ENCODE results near the gene ZNF557. TPM values are rescaled to one million over a fixed set of nuclear protein-coding genes. Genes with fewer than 3 reads are reported as not detected.
"Not testable (repeated sequence)": the region's sequence is repeated elsewhere in the genome, so short reads cannot be mapped to it uniquely, and the experiment has no call there.

Gene ZNF557
- 9.4 TPM for total RNA-seq

- DNase-seq = peak; percentile 98
Observed at GRCh38 chr19:7069042-7069903, at the start of gene ZNF557. TSS of gene ZNF557 (plus strand) at chr19:7069703. CDS start at chr19:7075075, 5,372 bp downstream.

DNA sequence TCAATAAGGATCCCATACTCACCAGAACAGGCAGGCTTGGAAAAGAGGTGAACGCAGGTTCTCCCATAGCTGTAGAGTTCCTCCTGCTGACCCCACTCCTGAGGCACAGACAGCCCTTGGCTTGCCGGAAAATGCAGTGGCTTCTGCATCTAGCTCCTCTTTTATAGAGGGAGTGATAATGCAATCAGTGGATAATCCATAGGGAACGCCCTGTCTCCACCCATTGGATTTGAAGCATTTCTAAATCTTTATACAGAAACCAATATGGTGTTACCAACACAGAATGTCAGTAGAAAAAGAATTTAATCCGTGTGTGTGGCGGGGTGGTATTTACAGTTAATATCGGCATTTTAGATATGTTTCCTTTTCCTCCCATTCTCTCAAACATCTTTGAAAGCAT, 48.2 kb upstream of the ZNF557 start, which contains the start of gene MBD3L2B:
TSS of gene MBD3L2B (minus strand) at position 101 of the 400 bp plus-strand sequence. CDS start at position 67, 34 bp downstream.
- DNase-seq = not testable (repeated sequence)

- DNase-seq = not testable (repeated sequence)
Observed at GRCh38 chr19:7028790-7029189, 40.7 kb upstream of the ZNF557 start.

- DNase-seq = not testable (repeated sequence)
Observed at GRCh38 chr19:7030278-7030677, 39.2 kb upstream of the ZNF557 start, which contains the start of gene MBD3L5. TSS of gene MBD3L5 (plus strand) at chr19:7030578. CDS start at chr19:7030612, 34 bp downstream.

- not testable (repeated sequence) for DNase-seq
Observed at GRCh38 chr19:7040079-7040478, 29.4 kb upstream of the ZNF557 start, which contains the start of gene MBD3L4. TSS of gene MBD3L4 (minus strand) at chr19:7040179. CDS start at chr19:7040144, 35 bp downstream.

DNA sequence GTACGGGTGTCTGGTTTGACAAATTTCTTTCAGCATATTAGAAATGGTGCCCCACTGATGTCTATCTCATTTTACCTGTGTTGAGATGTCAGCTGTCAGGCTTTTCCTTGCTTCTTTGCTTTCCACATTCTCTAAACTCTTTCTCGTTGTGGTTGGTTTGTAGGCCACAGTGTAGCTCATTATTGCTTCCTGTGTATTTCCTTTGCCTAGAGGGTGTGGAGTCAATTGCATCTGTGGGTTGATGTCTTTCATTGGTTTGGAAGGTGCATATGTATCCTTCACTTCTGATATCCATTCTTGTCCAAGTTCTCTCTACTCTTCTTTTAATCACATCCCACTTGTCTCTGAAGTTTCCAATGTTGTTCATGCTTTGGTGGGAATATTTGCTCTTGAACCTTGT, 27.9 kb upstream of the ZNF557 start:
- not testable (repeated sequence) for DNase-seq

DNA sequence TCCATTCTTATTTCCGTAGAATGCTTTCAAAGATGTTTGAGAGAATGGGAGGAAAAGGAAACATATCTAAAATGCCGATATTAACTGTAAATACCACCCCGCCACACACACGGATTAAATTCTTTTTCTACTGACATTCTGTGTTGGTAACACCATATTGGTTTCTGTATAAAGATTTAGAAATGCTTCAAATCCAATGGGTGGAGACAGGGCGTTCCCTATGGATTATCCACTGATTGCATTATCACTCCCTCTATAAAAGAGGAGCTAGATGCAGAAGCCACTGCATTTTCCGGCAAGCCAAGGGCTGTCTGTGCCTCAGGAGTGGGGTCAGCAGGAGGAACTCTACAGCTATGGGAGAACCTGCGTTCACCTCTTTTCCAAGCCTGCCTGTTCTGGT, 20.5 kb upstream of the ZNF557 start, which contains the start of gene MBD3L2:
TSS of gene MBD3L2 (plus strand) at position 301 of the 400 bp plus-strand sequence. CDS start at position 354, 53 bp downstream.
- not testable (repeated sequence) for DNase-seq

DNA sequence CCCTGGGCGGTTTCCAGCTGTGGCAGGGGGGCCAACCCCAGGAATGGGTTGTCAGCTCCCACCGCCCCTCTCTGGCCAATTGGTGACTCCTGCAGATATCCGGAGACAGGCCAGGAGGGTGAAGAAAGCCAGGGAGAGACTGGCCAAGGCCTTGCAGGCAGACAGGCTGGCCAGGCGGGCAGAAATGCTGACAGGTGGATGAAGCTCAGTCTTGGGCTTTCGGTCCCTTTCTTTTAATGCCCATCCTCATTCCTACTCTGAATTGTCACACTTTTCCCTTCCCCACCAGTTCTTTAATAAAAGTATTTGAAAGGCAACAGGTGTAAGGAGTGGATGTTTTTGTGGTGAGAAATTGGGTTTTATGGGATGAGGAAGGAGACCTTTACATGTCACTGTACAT, 18.1 kb upstream of the ZNF557 start:
- DNase-seq = not testable (repeated sequence)

GRCh38 chr19:7052896-7053295, 16.6 kb upstream of the ZNF557 start:
- not testable (repeated sequence) for DNase-seq

DNA sequence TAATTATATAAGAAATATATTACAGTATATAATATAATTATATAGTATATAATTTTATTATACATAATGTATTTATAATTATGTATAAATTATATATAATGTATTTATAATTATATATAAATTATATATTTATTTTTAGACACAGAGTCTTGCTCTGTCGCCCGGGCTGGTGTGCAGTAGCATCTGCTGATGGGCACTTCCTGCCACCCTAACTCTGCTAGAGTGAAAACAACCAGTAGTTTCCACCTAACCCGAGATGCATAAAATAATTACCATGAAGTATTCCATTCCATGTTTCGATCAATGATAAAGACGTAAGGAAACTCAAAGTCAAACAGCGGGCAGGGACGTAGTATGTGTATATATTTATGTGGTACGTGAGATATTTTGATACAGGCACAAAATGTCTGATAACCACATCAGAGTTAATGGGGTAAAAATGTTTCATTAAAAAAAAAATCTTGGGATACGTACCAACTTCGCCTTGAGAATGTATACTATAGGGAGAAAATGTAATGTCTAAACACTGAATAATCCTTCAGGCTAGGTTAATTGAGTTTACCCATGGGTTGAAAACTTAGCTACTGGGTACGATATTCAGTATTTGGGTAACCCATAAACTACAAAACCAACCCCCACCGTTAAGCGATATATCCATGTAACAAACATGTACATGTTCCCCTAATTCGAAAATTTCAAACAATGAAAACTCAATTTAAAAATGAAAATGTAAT, 14.7 kb upstream of the ZNF557 start:
- not testable (repeated sequence) for DNase-seq

- DNase-seq = not testable (repeated sequence)
Observed at GRCh38 chr19:7055679-7056078, 13.8 kb upstream of the ZNF557 start.

- not testable (repeated sequence) for DNase-seq
Observed at GRCh38 chr19:7056371-7056770, 13.1 kb upstream of the ZNF557 start.

- DNase-seq = not testable (repeated sequence)
Observed at GRCh38 chr19:7058576-7058975, 10.9 kb upstream of the ZNF557 start, which contains the start of gene MBD3L3. TSS of gene MBD3L3 (minus strand) at chr19:7058676. CDS start at chr19:7058605, 71 bp downstream.

DNA sequence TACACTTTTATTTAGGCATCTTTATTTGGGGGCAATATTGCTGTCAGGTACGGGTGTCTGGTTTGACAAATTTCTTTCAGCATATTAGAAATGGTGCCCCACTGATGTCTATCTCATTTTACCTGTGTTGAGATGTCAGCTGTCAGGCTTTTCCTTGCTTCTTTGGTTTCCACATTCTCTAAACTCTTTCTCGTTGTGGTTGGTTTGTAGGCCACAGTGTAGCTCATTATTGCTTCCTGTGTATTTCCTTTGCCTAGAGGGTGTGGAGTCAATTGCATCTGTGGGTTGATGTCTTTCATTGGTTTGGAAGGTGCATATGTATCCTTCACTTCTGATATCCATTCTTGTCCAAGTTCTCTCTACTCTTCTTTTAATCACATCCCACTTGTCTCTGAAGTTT, 9.5 kb upstream of the ZNF557 start:
- not testable (repeated sequence) for DNase-seq

GRCh38 chr19:7063339-7063738, 6.2 kb upstream of the ZNF557 start:
- DNase-seq = no peak

DNA sequence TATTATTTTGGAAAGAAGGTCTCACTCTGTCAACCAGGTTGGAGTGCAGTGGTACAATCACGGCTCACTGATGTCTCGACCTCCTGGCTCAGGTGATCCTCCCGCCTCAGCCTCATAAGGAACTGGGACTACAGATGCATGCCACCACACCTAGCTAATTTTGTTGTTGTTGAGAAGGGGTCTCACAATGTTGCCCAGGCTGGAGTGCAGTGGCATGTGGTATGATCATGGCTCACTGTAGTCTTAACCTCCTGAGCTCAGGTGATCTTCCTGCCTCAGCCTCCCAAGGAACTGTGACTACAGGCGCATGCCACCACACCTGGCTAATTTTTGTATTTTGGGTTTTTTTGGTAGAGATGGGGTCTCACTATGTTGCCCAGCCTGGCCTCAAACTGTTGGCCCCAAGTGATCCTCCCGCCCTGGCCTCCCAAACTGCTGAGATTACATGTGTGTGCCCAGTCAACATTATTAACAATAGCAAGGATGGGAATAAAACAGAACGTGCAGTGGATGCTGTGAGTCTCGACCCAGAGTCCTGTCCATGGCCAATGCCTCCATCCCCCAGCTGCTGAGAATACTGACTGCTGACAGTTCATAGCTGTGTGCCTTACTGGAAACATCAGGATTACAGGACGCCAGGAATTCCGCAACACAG, 5.6 kb upstream of the ZNF557 start:
- DNase-seq = no peak

GRCh38 chr19:7067122-7067521, 2.4 kb upstream of the ZNF557 start:
- not testable (repeated sequence) for DNase-seq

GRCh38 chr19:7067716-7068115, 1.8 kb upstream of the ZNF557 start:
- no peak for DNase-seq

DNA sequence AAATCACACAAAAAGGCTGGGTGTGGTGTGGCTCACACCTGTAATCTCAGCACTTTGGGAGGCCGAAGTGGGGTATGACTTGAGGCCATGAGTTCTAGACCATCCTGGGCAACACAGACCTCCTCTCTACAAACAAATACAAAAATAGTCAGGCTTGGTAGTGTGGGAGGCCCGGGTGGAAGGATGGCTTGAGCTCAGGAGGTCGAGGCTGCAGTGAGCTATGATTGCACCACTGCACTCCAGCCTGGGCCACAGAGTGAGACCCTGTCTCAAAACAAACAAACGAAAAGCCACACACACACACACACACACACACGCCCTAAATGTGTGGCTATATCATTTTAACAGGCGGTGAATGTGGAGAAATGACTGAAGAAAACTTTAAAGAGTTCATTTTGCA, 904 bp upstream of the ZNF557 start:
- no peak for DNase-seq

DNA sequence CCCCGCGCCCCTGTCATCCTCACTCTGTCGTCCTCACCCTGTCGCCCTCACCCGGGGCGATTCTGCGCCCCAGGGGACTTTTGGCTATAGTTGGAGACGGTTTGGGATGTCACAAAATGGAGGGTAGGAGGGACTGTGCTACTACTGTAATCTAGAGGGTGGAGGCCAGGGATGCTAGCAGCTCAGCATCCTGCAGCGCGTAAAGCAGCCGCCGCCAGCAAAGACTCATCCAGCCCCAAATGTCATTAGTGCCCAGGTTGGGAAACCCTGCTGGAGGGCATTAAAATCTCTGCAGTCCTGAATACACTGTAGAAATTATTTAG, 362 bp downstream of the ZNF557 start:
- DNase-seq = no peak

- DNase-seq = no peak
Observed at GRCh38 chr19:7072541-7072940, 3.0 kb downstream of the ZNF557 start.

DNA sequence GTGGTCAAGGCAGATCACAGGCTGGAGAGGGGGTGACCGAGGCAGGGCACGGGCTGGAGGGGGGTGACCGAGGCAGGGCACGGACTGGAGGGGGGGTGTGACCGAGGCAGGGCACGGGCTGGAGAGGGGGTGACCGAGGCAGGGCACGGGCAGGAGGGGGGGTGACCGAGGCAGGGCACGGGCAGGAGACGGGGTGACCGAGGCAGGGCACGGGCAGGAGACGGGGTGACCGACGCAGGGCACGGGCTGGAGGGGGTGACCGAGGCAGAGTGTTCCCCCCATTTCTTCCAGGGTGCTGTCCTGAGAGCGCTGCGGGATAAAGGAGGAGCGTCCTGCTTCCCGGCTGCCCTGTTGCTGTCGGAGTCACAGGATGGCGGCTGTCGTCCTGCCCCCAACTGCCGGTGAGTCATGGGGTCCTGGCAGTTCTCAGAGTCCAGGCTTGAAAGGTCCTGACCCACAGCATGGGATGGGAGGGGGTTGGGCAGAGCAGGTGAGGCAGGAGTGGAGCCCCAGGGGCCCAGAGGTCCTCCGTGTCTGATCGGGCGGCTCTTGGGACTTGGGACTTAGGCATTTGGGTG, 5.3 kb downstream of the ZNF557 start:
- DNase-seq = no peak

Measured in skin of body (tissue), 2 donors.